Measurements from ENCODE around the gene SPATA2. TPM values are rescaled to one million over a fixed set of nuclear protein-coding genes. Genes with fewer than 3 reads are reported as not detected.

Gene SPATA2
- polyA plus RNA-seq, 2 of the 4 experiments (the other 2 are of a cell fraction) = 4.7 to 5.1 TPM

DNA sequence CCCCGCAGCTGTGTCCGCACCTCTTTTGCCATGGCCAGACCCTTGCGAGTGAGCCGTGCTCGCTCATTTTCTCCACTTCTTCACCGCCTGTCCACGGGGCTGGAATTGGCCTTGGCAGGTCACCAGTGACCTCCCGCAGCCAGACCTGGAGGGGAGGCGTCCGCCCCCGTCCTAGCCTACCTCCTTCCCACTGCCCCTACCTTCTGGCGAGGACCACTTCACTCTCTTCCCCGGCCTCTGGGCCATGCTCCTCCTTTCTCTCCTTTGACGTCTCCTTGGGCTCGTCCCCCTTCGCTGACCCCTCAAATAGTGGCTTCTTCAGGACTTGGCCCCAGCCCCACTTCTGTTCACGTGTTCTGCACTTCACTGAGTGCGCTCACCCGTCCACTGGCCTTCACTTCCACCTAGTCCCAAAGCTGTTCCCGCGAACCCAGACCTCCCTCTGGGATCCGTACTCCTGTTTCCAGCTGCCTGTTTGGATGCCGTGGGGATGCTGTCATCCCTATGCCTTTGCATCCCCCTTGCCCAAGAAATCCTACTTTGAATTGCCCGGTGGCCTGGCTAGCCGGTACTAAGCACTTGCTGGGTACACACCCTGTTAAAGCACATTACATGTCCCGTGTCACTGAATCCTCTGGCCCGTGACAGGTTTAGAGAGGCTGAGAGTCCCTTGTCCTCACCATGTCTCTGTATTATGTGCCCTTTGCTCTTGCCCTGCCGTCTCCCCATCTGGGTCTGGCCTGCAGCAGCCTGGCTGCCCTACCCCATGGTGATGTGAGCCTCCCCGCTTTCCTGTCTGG, 33.0 kb downstream of the SPATA2 start:
- H3K4me3 ChIP-seq = no peak overlapping the region
- WGBS (ENCODE audit: missing lambda C conversion rate) = 93% methylated on average over 28 of the region's 29 CpGs
- peaks cover 3% of the 10 kb centered on the region for H3K4me1 ChIP-seq
- ChIA-PET POLR2A (no interaction called here), CTCF (interaction anchor here (13.0 kb wide), 1 partner anchor 270 kb away, joined by 226 read pairs; no protein-coding TSS in a partner anchor)
- TF ChIP-seq NPAS2 (CRISPR knock-in tag; IDR thresholded peaks at IDR 0.05; ENCODE audit: borderline replicate concordance) (no peak), EP300 (IDR thresholded peaks at IDR 0.05) (no peak), CBX2 (IDR thresholded peaks at IDR 0.05; ENCODE audit: borderline replicate concordance, low read depth) (no peak), RARB (CRISPR knock-in tag; IDR thresholded peaks at IDR 0.05) (no peak), TP53 (CRISPR knock-in tag; IDR thresholded peaks at IDR 0.05) (no peak), FOSL2 (IDR thresholded peaks at IDR 0.05) (no peak), FOSL2 (CRISPR knock-in tag; IDR thresholded peaks at IDR 0.05) (no peak), PHF8 (IDR thresholded peaks at IDR 0.05; ENCODE audit: borderline replicate concordance, low read depth) (no peak), FOSB (CRISPR knock-in tag; IDR thresholded peaks at IDR 0.05) (no peak), MAZ (IDR thresholded peaks at IDR 0.05; ENCODE audit: borderline replicate concordance, low read depth, low read length) (no peak), CEBPB (IDR thresholded peaks at IDR 0.05) (no peak), HEYL (CRISPR knock-in tag; IDR thresholded peaks at IDR 0.05) (no peak), HOXB5 (CRISPR knock-in tag; IDR thresholded peaks at IDR 0.05) (no peak), NR3C1 (IDR thresholded peaks at IDR 0.05) (no peak), ESRRA (IDR thresholded peaks at IDR 0.05; ENCODE audit: borderline replicate concordance, low read length) (no peak)
- DNase-seq (ENCODE audit: low read depth in 1 of 2, low spot score in 1 of 2) (no peak), ATAC-seq (no peak), FAIRE-seq (no peak)
- no peaks in the 10 kb centered on the region for H3K9me3 ChIP-seq
- no peak overlapping the region for H3K27ac ChIP-seq
- H3K4me2 ChIP-seq = no peak overlapping the region

DNA sequence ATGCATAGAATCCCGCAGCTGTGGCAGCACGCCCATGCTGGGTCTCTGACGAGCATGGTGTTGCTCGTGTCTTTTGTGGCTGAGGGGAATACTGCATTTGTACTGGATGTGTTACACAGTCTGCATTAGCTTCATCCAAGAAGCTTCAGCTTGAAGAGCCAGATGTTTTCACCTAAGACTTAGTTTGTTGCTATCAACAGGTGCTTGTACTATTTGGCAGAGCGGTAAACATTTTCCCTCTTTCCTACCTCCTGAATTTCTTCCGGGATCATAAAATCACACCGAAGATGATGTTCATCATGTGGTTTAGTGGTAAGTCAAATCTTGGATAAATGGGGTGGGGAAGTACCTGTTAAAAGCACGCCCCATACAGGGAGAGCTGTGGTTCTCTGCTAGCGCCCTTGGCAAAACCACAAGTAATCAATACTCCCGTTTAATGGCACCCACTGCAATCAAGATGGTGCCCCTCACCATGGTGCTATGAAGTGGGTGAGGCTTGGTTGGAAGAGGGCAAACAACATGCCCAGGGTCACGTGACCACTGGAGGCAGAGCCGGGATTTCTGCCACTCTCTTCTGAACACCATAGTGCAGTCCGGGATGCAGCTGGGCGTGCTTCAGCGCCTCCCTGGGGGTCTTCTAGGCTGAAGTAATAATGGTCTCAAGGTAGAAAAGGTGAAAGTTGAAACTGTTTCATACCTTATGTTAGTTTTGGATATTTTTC, 34.4 kb downstream of the SPATA2 start:
- no peak overlapping the region for H3K4me3 ChIP-seq
- H3K4me2 ChIP-seq = no peak overlapping the region
- CTCF ChIA-PET = interaction anchor here (0.6 to 1.8 kb wide), 7 partner anchors 8 to 388 kb away, joined by 3 to 5 read pairs (median 3); no protein-coding TSS in a partner anchor
- H3K27ac ChIP-seq = no peak overlapping the region
- H3K4me1 ChIP-seq = peaks cover 6% of the 10 kb centered on the region
- no peaks in the 10 kb centered on the region for H3K9me3 ChIP-seq
- TF ChIP-seq NPAS2 (CRISPR knock-in tag; IDR thresholded peaks at IDR 0.05; ENCODE audit: borderline replicate concordance) (no peak), POLR2AphosphoS2 (conservative IDR thresholded peaks at IDR 0.05; ENCODE audit: low read length) (no peak)
- TF ChIP-seq, protein P1, sequence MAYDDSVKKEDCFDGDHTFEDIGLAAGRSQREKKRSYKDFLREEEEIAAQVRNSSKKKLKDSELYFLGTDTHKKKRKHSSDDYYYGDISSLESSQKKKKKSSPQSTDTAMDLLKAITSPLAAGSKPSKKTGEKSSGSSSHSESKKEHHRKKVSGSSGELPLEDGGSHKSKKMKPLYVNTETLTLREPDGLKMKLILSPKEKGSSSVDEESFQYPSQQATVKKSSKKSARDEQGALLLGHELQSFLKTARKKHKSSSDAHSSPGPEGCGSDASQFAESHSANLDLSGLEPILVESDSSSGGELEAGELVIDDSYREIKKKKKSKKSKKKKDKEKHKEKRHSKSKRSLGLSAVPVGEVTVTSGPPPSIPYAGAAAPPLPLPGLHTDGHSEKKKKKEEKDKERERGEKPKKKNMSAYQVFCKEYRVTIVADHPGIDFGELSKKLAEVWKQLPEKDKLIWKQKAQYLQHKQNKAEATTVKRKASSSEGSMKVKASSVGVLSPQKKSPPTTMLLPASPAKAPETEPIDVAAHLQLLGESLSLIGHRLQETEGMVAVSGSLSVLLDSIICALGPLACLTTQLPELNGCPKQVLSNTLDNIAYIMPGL (CRISPR knock-in tag; IDR thresholded peaks at IDR 0.05; ENCODE audit: borderline replicate concordance) = no peak
- ATAC-seq (no peak), FAIRE-seq (no peak), DNase-seq (ENCODE audit: low read depth in 1 of 2, low spot score in 1 of 2) (no peak)
- POLR2A ChIA-PET = no interaction called here
- WGBS (ENCODE audit: missing lambda C conversion rate) = 90% methylated on average over 15 of the region's 15 CpGs

DNA sequence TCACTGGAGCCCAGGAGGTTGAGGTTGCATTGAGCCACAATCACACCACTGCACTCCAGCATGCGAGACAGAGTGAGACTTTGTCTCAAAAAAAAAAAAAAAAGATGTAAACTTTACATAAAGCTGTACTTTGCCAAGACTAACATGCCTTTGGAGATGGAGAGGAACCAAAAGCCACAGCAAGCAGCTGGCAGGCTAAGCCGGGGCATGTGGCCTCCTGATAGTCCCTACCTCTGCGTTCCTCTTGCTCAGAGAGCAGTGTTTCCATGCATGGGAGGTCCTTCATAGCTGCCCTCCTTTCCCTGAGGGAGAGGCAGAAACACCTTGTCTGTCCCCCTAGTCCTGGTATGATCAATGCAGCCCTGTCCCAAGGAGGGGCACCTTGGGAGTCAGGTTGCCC, 35.2 kb downstream of the SPATA2 start:
- Histone ChIP-seq H3K4me1 (peaks cover 6% of the 10 kb centered on the region), H3K27ac (no peak overlapping the region), H3K4me3 (no peak overlapping the region), H3K4me2 (no peak overlapping the region), H3K9me3 (no peaks in the 10 kb centered on the region)
- ChIA-PET POLR2A (no interaction called here), CTCF (interaction anchor here (0.6 to 1.8 kb wide), 8 partner anchors 8 to 387 kb away, joined by 3 to 5 read pairs (median 3); no protein-coding TSS in a partner anchor)
- ATAC-seq = no peak
- no peak for DNase-seq (ENCODE audit: low read depth in 1 of 2, low spot score in 1 of 2)
- FAIRE-seq = no peak
- WGBS (ENCODE audit: missing lambda C conversion rate) = 87% methylated on average over 3 of the region's 3 CpGs
- TF ChIP-seq RAD21 (conservative IDR thresholded peaks at IDR 0.05 in 1 of 2, IDR thresholded peaks at IDR 0.05 in 1 of 2) (no peak), NFE2L2 (conservative IDR thresholded peaks at IDR 0.05; ENCODE audit: low read length) (no peak), RFX5 (IDR thresholded peaks at IDR 0.05) (no peak), RNF2 (IDR thresholded peaks at IDR 0.05; ENCODE audit: borderline replicate concordance, low read depth) (no peak), KDM1A (IDR thresholded peaks at IDR 0.05; ENCODE audit: low read depth) (no peak), GATA3 (IDR thresholded peaks at IDR 0.05; ENCODE audit: borderline replicate concordance) (no peak), ESRRA (IDR thresholded peaks at IDR 0.05; ENCODE audit: borderline replicate concordance, low read length) (no peak), HEYL (CRISPR knock-in tag; IDR thresholded peaks at IDR 0.05) (no peak), MAFK (IDR thresholded peaks at IDR 0.05; ENCODE audit: partially characterized antibody) (no peak), CBX2 (IDR thresholded peaks at IDR 0.05; ENCODE audit: borderline replicate concordance, low read depth) (no peak), TFCP2L1 (CRISPR knock-in tag; IDR thresholded peaks at IDR 0.05) (no peak), NPAS2 (CRISPR knock-in tag; IDR thresholded peaks at IDR 0.05; ENCODE audit: borderline replicate concordance) (no peak)
- TF ChIP-seq, protein P2, sequence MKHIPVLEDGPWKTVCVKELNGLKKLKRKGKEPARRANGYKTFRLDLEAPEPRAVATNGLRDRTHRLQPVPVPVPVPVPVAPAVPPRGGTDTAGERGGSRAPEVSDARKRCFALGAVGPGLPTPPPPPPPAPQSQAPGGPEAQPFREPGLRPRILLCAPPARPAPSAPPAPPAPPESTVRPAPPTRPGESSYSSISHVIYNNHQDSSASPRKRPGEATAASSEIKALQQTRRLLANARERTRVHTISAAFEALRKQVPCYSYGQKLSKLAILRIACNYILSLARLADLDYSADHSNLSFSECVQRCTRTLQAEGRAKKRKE (CRISPR knock-in tag; IDR thresholded peaks at IDR 0.05; ENCODE audit: low read depth) = no peak
- TF ChIP-seq, protein P3, sequence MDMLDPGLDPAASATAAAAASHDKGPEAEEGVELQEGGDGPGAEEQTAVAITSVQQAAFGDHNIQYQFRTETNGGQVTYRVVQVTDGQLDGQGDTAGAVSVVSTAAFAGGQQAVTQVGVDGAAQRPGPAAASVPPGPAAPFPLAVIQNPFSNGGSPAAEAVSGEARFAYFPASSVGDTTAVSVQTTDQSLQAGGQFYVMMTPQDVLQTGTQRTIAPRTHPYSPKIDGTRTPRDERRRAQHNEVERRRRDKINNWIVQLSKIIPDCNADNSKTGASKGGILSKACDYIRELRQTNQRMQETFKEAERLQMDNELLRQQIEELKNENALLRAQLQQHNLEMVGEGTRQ (IDR thresholded peaks at IDR 0.05) = no peak
- TF ChIP-seq, protein P4, sequence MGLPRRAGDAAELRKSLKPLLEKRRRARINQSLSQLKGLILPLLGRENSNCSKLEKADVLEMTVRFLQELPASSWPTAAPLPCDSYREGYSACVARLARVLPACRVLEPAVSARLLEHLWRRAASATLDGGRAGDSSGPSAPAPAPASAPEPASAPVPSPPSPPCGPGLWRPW (IDR thresholded peaks at IDR 0.05) = no peak
